ENCODE results near the gene SEC11C. TPM values are rescaled to one million over a fixed set of nuclear protein-coding genes. Genes with fewer than 3 reads are reported as not detected.
A peak's percentile ranks its signal among the peaks of the same experiment; 100 is the strongest.

The SEC11C gene
- total RNA-seq, 3 donors from 2014 or later, result 11.5 to 44.1 (median 38.7) TPM

GRCh38 chr18:59127047-59127446 is 12.6 kb upstream of the SEC11C start:
- Histone ChIP-seq H3K4me1 (no peaks in the 10 kb centered on the region), H3K27ac (no peak overlapping the region), H3K4me3 (no peak overlapping the region), H3K27me3 (peaks cover 0 to 5% of the 10 kb centered on the region in 2 donors), H3K9me3 (no peaks in the 10 kb centered on the region), H3K36me3 (no peaks in the 10 kb centered on the region)
- intact Hi-C loops (cut with DNase I; ENCODE audit: low total_unique reads), result no loop called here
- DNase-seq (ENCODE audit: low spot score in 2 of 2), result no peak
- TF ChIP-seq POLR2AphosphoS5 (IDR thresholded peaks at IDR 0.05) (no peak), POLR2A (IDR thresholded peaks at IDR 0.05) (no peak), CTCF (IDR thresholded peaks at IDR 0.05) (no peak)

- no peaks in the 10 kb centered on the region for H3K9me3 ChIP-seq
- intact Hi-C loops (cut with DNase I; ENCODE audit: low total_unique reads), result loop anchor here (10.0 kb wide), 1 partner anchor 1915 kb away; no protein-coding TSS in a partner anchor
Measured at GRCh38 chr18:59129951-59130703, 9.6 kb upstream of the SEC11C start.

GRCh38 chr18:59132810-59133465 is 6.7 kb upstream of the SEC11C start:
- peaks cover 0 to 17% of the 10 kb centered on the region in 2 donors for H3K27me3 ChIP-seq

More at GRCh38 chr18:59129951-59130703, 9.6 kb upstream of the SEC11C start:
- no peak overlapping the region for H3K4me3 ChIP-seq
- H3K27ac ChIP-seq, result no peak overlapping the region
- DNase-seq (ENCODE audit: low spot score in 2 of 2), result no peak
- no peaks in the 10 kb centered on the region for H3K36me3 ChIP-seq
- TF ChIP-seq POLR2A (IDR thresholded peaks at IDR 0.05) (no peak), CTCF (IDR thresholded peaks at IDR 0.05) (no peak), POLR2AphosphoS5 (IDR thresholded peaks at IDR 0.05) (no peak)
- H3K27me3 ChIP-seq, result peaks cover 0 to 18% of the 10 kb centered on the region in 2 donors
- no peaks in the 10 kb centered on the region for H3K4me1 ChIP-seq

GRCh38 chr18:59139291-59139614 is 431 bp upstream of the SEC11C start:
- intact Hi-C loops (cut with DNase I; ENCODE audit: low total_unique reads), result loop anchor here (10.0 kb wide), 1 partner anchor 1924 kb away; no protein-coding TSS in a partner anchor
- H3K27ac ChIP-seq, result peak overlapping the region; percentile 92 to 95
- no peak for TF ChIP-seq CTCF (IDR thresholded peaks at IDR 0.05)
- no peak for TF ChIP-seq POLR2A (IDR thresholded peaks at IDR 0.05)
- no peak for TF ChIP-seq POLR2AphosphoS5 (IDR thresholded peaks at IDR 0.05)
- peak; percentile 80 to 86 for DNase-seq (ENCODE audit: low spot score in 2 of 2)
- no peaks in the 10 kb centered on the region for H3K36me3 ChIP-seq
- H3K27me3 ChIP-seq, result peaks cover 0 to 6% of the 10 kb centered on the region in 2 donors
- H3K9me3 ChIP-seq, result no peaks in the 10 kb centered on the region
- H3K4me3 ChIP-seq, result peak overlapping the region; percentile 55 to 79 (median 79)
- no peaks in the 10 kb centered on the region for H3K4me1 ChIP-seq

More at GRCh38 chr18:59132810-59133465, 6.7 kb upstream of the SEC11C start:
- TF ChIP-seq POLR2AphosphoS5 (IDR thresholded peaks at IDR 0.05) (no peak), POLR2A (IDR thresholded peaks at IDR 0.05) (no peak), CTCF (IDR thresholded peaks at IDR 0.05) (no peak)
- Histone ChIP-seq H3K4me3 (no peak overlapping the region), H3K36me3 (no peaks in the 10 kb centered on the region), H3K9me3 (no peaks in the 10 kb centered on the region), H3K4me1 (no peaks in the 10 kb centered on the region), H3K27ac (no peak overlapping the region)
- intact Hi-C loops (cut with DNase I; ENCODE audit: low total_unique reads), result loop anchor here (10.0 kb wide), 1 partner anchor 1918 kb away; no protein-coding TSS in a partner anchor
- DNase-seq (ENCODE audit: low spot score in 2 of 2), result no peak

Measured in breast epithelium (tissue), 4 donors.